Activated naive CD8-positive, alpha-beta T cell treated with anti-CD3 and anti-CD28 coated beads, Interleukin-2, amount 50 U/mL, for 24 hours (primary cell): ENCODE data around the gene PSMD1.

Experiments
- ATAC-seq: fragments of 150-1000 bp; cut with Tn5 transposase; one replicate; pipeline ENCODE4 v1.10.0; 2021
- DNase-seq: peaks from one replicate; pipeline ENCODE4 v3.0.0; 2021
- H3K27ac Mint-ChIP-seq: one replicate; pipeline ENCODE4 v1.8.0; 2021; ENCODE audit warnings: mild to moderate bottlenecking, mixed read lengths
- H3K27me3 Mint-ChIP-seq: one replicate; pipeline ENCODE4 v1.8.0; 2021; ENCODE audit warnings: mixed read lengths
- H3K36me3 Mint-ChIP-seq: one replicate; pipeline ENCODE4 v1.8.0; 2021; ENCODE audit warnings: low read depth, mixed read lengths
- H3K4me1 Mint-ChIP-seq: one replicate; pipeline ENCODE4 v1.8.0; 2021; ENCODE audit warnings: mixed read lengths
- H3K4me3 Mint-ChIP-seq: one replicate; pipeline ENCODE4 v1.8.0; 2021; ENCODE audit warnings: mild to moderate bottlenecking, moderate library complexity, mixed read lengths
- H3K9me3 Mint-ChIP-seq: one replicate; pipeline ENCODE4 v1.8.0; 2021; ENCODE audit warnings: mixed read lengths

The PSMD1 gene

GRCh38 chr2:231197706-231198290 is 141.1 kb downstream of the PSMD1 start:
- Mint-ChIP-seq H3K36me3 (no peaks in the 10 kb centered on the region), H3K27me3 (peaks cover 11% of the 10 kb centered on the region), H3K4me3 (peak overlapping the region; percentile 93), H3K9me3 (no peaks in the 10 kb centered on the region), H3K4me1 (peaks cover 25% of the 10 kb centered on the region), H3K27ac (peak overlapping the region; percentile 89)
- DNase-seq: no peak
- ATAC-seq: no peak

DNA sequence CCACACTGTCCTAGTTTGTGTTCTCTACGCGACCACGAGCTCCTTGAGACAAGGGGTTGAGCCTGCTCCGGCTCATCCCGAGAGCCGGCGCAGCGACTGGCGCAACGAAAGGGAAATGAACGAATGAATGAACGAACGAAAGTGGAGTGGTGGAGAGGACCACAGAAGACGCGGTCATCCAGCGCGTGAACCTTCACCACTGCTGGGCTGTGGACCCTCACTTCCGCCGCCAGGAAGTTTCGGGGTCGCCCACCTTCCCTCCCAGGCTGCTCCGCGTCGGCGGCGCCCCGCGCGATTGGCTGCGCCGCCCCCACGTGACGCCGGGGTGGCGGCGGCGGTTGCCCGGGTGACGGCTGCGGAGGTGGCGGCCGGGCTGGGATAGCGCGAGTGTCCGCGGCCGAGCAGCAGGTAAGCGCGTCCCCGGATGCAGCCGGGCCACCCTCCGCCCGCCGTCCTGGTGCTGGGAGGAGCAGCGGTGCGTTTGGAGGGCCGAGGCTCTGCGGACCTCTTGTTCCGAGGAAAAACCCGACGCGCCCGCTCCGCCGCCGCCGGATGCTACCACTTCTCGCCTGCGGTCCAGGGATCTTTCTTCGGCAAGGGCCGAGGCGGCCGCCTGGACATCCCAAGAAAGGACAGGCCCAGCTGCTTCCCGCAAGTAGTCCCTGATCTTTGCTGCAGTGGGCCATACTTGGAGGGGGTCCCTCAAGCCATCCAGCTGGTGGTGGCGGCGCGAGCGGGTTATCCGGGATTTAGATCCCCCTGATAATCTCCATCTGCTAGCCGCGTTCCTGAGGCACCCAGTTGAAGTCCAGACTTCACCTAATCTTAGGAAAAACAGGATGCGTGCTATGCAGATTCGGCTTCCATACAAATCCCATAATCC is 141.9 kb downstream of the PSMD1 start, which contains the start of gene ARMC9:
ARMC9 (plus strand) TSS at position 341 of the 883 bp plus-strand sequence. CDS start 7,608 bp downstream, outside the sequence.
- peak within 1 kb of the TSS; percentile 93 for H3K4me3 Mint-ChIP-seq
- ATAC-seq (peak; percentile 96), DNase-seq (peak; percentile 84)
- peaks cover 7% of the 10 kb centered on the region for H3K27me3 Mint-ChIP-seq
- no peaks in the 10 kb centered on the region for H3K36me3 Mint-ChIP-seq
- H3K4me1 Mint-ChIP-seq: peaks cover 25% of the 10 kb centered on the region
- H3K9me3 Mint-ChIP-seq: no peaks in the 10 kb centered on the region
- H3K27ac Mint-ChIP-seq: peak within 1 kb of the TSS; percentile 89

- Mint-ChIP-seq H3K27ac (peak overlapping the region; percentile 54), H3K4me1 (peaks cover 25% of the 10 kb centered on the region), H3K9me3 (no peaks in the 10 kb centered on the region), H3K4me3 (peak overlapping the region; percentile 93), H3K36me3 (no peaks in the 10 kb centered on the region), H3K27me3 (peaks cover 3% of the 10 kb centered on the region)
- ATAC-seq (no peak), DNase-seq (no peak)
Observed at GRCh38 chr2:231199219-231199618, 142.6 kb downstream of the PSMD1 start.

- H3K27ac Mint-ChIP-seq: no peak overlapping the region
- no peaks in the 10 kb centered on the region for H3K36me3 Mint-ChIP-seq
- H3K9me3 Mint-ChIP-seq: no peaks in the 10 kb centered on the region
- DNase-seq: no peak
- peaks cover 3% of the 10 kb centered on the region for H3K27me3 Mint-ChIP-seq
- ATAC-seq: no peak
- peaks cover 25% of the 10 kb centered on the region for H3K4me1 Mint-ChIP-seq
- H3K4me3 Mint-ChIP-seq: no peak overlapping the region
Observed at GRCh38 chr2:231200805-231201474, 144.3 kb downstream of the PSMD1 start.

DNA sequence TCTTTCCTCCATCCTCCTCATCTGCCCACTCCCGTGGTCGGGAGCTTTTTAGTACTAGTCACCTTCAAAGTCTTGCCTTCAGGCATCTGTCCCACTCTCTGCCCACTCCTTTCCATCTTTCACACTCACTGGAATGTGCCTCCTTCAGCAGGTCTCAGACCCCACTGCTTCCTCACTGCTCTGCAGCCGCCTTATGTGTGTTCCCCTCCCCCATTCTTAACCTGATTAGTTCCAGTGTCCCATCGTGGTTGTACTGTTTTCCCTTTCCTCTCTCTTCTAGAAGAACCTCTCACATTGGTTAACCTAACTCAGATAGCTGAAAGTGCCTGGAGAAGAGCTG is 144.8 kb downstream of the PSMD1 start:
- Mint-ChIP-seq H3K36me3 (no peaks in the 10 kb centered on the region), H3K4me3 (no peak overlapping the region)
- ATAC-seq: no peak

GRCh38 chr2:231203087-231203486 is 146.4 kb downstream of the PSMD1 start:
- no peak overlapping the region for H3K4me3 Mint-ChIP-seq
- H3K4me1 Mint-ChIP-seq: peaks cover 19% of the 10 kb centered on the region
- no peak overlapping the region for H3K27ac Mint-ChIP-seq
- no peak for DNase-seq
- H3K9me3 Mint-ChIP-seq: no peaks in the 10 kb centered on the region
- H3K27me3 Mint-ChIP-seq: no peaks in the 10 kb centered on the region
- no peaks in the 10 kb centered on the region for H3K36me3 Mint-ChIP-seq
- ATAC-seq: no peak

More for the DNA sequence above, 144.8 kb downstream of the PSMD1 start:
- Mint-ChIP-seq H3K4me1 (peaks cover 25% of the 10 kb centered on the region), H3K27me3 (no peaks in the 10 kb centered on the region), H3K27ac (no peak overlapping the region), H3K9me3 (no peaks in the 10 kb centered on the region)
- no peak for DNase-seq

GRCh38 chr2:231204146-231204545 is 147.5 kb downstream of the PSMD1 start:
- H3K4me1 Mint-ChIP-seq: peaks cover 13% of the 10 kb centered on the region
- no peaks in the 10 kb centered on the region for H3K9me3 Mint-ChIP-seq
- H3K4me3 Mint-ChIP-seq: no peak overlapping the region
- H3K27ac Mint-ChIP-seq: no peak overlapping the region
- ATAC-seq: no peak
- peaks cover 2% of the 10 kb centered on the region for H3K36me3 Mint-ChIP-seq
- H3K27me3 Mint-ChIP-seq: no peaks in the 10 kb centered on the region
- no peak for DNase-seq

GRCh38 chr2:231204581-231204980 is 147.9 kb downstream of the PSMD1 start:
- Mint-ChIP-seq H3K4me1 (peaks cover 11% of the 10 kb centered on the region), H3K27ac (no peak overlapping the region), H3K4me3 (no peak overlapping the region), H3K36me3 (peaks cover 2% of the 10 kb centered on the region), H3K9me3 (no peaks in the 10 kb centered on the region), H3K27me3 (no peaks in the 10 kb centered on the region)
- no peak for DNase-seq
- no peak for ATAC-seq

DNA sequence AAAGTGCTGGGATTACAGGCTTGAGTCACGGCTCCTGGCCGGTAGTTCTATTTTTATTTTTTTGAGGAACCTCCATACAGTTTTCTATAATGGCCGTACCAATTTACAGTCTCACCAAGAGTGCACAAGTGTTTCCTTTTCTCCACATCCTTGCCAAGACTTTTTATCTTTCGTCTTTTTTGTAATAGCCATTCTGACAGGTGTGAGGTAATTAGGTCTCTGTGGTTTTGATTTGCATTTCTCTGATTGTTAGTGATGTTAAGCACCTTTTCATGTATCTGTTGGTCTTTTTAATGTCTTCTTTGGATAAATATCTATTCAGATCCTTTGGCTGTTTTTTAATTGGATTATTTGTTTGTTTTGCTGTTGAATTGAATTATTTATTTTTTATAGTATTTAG is 151.1 kb downstream of the PSMD1 start:
- peaks cover 2% of the 10 kb centered on the region for H3K36me3 Mint-ChIP-seq
- no peaks in the 10 kb centered on the region for H3K9me3 Mint-ChIP-seq
- no peak overlapping the region for H3K27ac Mint-ChIP-seq
- DNase-seq: no peak
- H3K4me1 Mint-ChIP-seq: no peaks in the 10 kb centered on the region
- ATAC-seq: no peak
- H3K27me3 Mint-ChIP-seq: no peaks in the 10 kb centered on the region
- H3K4me3 Mint-ChIP-seq: no peak overlapping the region

GRCh38 chr2:231210782-231211181 is 154.1 kb downstream of the PSMD1 start:
- H3K27me3 Mint-ChIP-seq: no peaks in the 10 kb centered on the region
- no peaks in the 10 kb centered on the region for H3K4me1 Mint-ChIP-seq
- DNase-seq: no peak
- H3K36me3 Mint-ChIP-seq: peaks cover 3% of the 10 kb centered on the region
- ATAC-seq: no peak
- H3K9me3 Mint-ChIP-seq: no peaks in the 10 kb centered on the region
- H3K27ac Mint-ChIP-seq: no peak overlapping the region
- H3K4me3 Mint-ChIP-seq: no peak overlapping the region

- Mint-ChIP-seq H3K27me3 (no peaks in the 10 kb centered on the region), H3K4me1 (no peaks in the 10 kb centered on the region), H3K9me3 (no peaks in the 10 kb centered on the region)
Observed at GRCh38 chr2:231211486-231211885, 154.8 kb downstream of the PSMD1 start.

DNA sequence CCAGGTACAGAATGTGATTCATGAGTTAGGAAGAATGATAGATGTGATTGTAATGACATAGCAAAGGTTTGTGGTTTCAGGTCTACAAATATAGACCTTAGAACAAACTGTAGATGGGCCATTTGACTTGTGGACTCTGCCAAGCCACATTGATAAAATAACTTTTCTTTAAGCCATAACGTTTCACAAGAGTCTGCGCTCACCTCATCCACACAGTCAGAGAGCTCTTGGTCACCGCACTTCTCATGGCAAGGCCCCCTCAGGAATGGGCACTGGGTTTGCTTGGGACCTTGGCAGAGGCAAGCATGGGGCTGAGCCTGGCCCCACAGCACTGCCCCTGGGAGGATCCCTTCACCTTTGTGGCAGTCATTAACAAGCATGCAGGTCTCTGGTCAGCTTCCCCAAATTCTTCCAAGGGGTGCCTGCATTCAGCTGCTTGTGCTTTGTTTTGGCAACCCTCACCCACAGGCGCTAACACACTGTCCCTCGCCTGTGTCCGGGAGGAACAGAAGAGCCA is 155.7 kb downstream of the PSMD1 start:
- no peak overlapping the region for H3K27ac Mint-ChIP-seq

More at GRCh38 chr2:231211486-231211885, 154.8 kb downstream of the PSMD1 start:
- DNase-seq (no peak), ATAC-seq (no peak)
- peaks cover 3% of the 10 kb centered on the region for H3K36me3 Mint-ChIP-seq
- H3K4me3 Mint-ChIP-seq: no peak overlapping the region
- H3K27ac Mint-ChIP-seq: no peak overlapping the region

DNA sequence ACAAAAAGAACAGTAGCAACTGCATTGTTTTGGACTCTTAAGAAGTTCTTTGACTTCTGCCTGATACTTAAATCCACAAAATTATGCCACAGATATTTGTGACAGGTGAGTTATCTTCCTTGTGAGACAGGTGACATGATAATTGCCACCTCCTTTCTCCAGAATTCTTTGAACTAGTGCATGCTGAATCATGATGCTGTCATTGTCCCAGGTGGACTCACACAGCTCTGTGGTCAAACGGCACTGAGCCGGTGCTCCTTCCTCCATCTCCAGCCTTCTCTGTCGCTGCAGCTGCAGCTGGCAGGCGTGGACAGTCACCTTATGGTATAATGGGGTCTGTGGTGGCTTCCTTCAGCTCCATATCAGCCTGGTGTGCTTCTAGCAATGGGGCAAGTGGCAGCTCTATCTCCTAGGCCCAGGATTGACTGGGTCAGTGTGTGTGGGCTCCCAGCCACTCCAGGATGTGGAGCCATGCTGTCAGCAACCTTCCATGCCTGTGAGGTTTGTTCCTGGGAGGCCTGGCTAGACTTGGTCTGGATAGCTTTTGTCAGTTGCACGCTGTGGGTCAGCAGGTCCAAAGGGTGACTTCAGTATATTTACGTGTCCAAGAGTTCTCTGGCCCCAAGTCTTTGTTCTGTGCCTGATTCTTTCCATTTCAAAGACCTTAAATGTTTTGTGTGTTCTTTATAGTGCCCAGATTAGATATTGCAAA is 157.4 kb downstream of the PSMD1 start:
- DNase-seq (no peak), ATAC-seq (no peak)
- H3K4me1 Mint-ChIP-seq: no peaks in the 10 kb centered on the region
- no peak overlapping the region for H3K27ac Mint-ChIP-seq
- peaks cover 2% of the 10 kb centered on the region for H3K36me3 Mint-ChIP-seq
- no peak overlapping the region for H3K4me3 Mint-ChIP-seq
- H3K27me3 Mint-ChIP-seq: no peaks in the 10 kb centered on the region
- no peaks in the 10 kb centered on the region for H3K9me3 Mint-ChIP-seq

More for the DNA sequence above, 155.7 kb downstream of the PSMD1 start:
- Mint-ChIP-seq H3K9me3 (no peaks in the 10 kb centered on the region), H3K27me3 (no peaks in the 10 kb centered on the region), H3K4me3 (no peak overlapping the region), H3K36me3 (peaks cover 3% of the 10 kb centered on the region), H3K4me1 (no peaks in the 10 kb centered on the region)
- DNase-seq: no peak
- no peak for ATAC-seq

- Mint-ChIP-seq H3K9me3 (no peaks in the 10 kb centered on the region), H3K36me3 (peaks cover 6% of the 10 kb centered on the region), H3K4me3 (no peak overlapping the region), H3K27me3 (no peaks in the 10 kb centered on the region), H3K27ac (no peak overlapping the region), H3K4me1 (no peaks in the 10 kb centered on the region)
- no peak for ATAC-seq
- DNase-seq: no peak
Observed at GRCh38 chr2:231218366-231218765, 161.7 kb downstream of the PSMD1 start.
